Activated CD4-positive, alpha-beta T cell treated with anti-CD3 and anti-CD28 coated beads, Interleukin-2, amount 10 ng/mL, durations not matched to agents 7 days and 5 days (primary cell): ENCODE measurements around the gene CDKN2C. TPM values are rescaled to one million over a fixed set of nuclear protein-coding genes. Genes with fewer than 3 reads are reported as not detected.

ENCODE experiments used
- total RNA-seq, 2 experiments: library from RNA; stranded (reverse); gene quantifications; one replicate each; pipeline ENCODE4 v1.2.3, GENCODE V29; 2021

The CDKN2C gene
- total RNA-seq, 2 experiments from 2014 or later, result 80.0 to 82.3 TPM

Other genes with a start within 250 kb of the CDKN2C start
- 10 to 100 TPM; 84.6 to 88.2 TPM for gene FAF1, start 10.0 kb upstream of the CDKN2C start, total RNA-seq
- not detected for gene C1orf185, start 132.0 kb downstream of the CDKN2C start, total RNA-seq